SW 1271 (cell line): Measurements from ENCODE around the gene GBX1.

Experiments used
- DNase-seq, 2 experiments: peaks; one replicate each; lab custom pipeline; 2025; lab: John Stamatoyannopoulos, UW

The GBX1 gene

DNA sequence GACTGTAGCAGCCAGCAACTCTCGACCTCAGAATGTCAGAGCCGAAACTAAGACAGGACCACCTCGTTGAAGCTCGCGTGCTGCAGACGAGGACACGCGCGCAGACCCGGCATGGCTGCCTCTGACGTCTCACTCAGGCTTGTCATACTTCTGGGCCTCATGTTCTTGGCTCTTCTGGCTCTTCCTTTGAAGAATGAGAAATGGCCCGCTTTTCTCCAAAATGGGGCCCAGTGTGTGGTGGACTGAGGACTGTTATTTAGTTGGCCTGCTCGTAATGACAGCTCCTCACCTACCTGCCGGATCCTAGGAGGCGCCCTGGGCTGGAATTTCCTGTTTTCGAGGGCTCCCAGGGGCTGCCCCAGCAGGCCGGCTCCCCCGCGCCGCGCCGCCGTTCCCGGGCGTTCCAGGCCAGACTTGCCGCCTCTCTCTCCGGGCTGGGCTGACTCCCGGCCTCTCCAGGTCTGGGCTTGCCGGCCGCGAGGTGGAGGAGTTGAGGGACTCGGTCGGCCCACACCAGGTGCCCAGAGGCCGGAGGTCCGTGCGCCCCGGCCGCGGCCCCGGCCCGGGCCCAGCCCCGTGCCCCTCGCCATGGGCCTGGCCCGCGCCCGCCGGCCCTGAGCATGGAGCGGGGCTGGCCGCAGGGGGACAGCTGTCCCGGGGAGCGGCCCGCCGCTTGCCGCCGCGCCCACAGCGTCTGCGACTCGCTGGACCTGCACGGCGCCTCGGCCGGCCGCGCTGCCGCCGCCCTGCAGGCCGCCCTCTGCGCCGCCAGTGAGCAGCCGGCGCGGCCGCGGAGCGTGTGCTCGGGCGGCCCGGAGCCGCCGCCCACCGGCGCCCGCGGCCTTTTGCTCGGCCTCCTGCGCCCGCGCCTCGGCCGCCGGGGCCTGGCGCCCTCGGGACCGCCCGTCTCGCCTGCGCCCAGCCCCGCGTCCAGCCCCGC, 53.1 kb downstream of the GBX1 start:
- DNase-seq: no peak

- DNase-seq: peak in 1 of 2 experiments; percentile 6
Observed at GRCh38 chr7:151113344-151114150, 53.9 kb downstream of the GBX1 start.

DNA sequence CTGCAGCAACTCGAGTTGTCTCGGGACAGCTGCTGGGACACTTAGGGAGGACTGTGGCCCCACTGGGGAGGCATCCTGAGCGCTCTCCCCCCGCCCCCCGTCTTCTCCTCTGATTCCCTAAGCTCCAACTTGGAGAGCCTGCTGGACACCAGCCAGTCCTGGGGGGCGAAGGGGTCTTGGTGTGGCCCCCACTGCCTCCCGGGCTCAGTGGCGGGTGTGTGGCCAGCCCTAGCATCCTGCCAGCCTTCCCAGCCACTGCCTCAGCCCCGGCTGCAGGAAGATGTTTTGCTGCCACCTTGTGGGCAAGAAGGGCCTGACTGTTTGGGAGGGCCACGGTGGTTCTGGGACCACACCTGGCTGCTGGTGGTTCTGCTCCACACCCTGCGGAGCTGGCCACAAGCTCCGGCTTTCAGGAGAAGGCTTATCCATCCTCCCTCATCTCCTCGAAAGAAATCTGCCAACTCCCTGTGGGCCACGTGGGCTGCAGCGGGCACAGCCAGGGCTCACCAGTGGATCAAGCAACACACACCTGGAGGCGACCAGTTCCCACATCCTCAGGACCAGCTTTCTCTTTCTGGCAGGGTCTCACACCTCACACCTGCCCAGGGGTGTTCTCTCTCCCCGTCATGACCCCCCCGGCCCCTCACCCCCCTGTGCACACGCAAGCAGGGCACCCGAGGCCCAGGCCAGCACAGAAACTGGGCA, 56.4 kb downstream of the GBX1 start:
- peak; percentile 14 to 42 for DNase-seq

GRCh38 chr7:151110236-151110940, 57.1 kb downstream of the GBX1 start:
- DNase-seq: no peak

DNA sequence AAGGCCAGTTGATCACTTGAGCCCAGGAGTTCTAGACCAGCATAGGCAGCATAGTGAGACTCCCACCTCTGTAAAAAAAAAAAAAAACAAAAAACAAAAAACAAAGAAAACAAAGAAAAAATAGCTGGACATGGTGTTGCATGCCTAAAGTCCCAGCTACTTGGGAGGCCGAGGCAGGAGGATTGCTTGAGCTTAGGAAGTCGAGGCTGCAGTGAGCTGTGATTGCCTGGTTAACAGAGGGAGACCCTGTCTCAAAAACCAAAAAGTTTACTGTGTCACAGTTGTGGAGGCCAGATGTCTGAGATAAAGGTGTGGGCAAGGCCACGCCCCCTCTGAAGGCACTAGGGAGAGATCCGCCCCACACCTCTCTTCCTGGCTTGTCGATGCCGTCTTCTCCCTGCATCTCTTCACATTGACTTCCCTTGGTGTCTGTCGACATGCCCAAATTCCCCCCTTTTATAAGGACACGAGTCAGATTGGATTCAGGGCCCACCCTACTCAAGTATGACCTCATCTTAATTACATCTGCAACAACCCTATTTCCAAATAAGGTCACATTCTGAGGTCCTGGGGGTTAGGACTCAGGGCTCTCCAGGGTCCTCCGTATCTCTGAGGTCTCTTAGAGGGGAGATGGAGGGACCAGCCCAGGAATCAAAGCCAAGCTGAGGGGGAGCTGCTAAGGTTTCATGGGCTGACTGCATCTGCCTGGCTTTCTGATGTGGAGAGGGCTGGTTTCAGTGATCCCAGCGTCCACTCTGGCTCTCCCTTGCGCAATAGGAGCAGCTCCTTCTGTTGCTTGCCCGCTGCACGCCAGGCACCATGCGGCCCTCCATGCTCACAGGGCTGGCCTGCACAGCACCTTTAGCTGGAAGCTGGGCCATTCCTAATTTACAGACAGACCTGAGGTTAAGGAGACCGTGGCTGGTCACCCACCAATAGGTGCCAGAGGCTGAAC, 58.1 kb downstream of the GBX1 start:
- DNase-seq: no peak

DNA sequence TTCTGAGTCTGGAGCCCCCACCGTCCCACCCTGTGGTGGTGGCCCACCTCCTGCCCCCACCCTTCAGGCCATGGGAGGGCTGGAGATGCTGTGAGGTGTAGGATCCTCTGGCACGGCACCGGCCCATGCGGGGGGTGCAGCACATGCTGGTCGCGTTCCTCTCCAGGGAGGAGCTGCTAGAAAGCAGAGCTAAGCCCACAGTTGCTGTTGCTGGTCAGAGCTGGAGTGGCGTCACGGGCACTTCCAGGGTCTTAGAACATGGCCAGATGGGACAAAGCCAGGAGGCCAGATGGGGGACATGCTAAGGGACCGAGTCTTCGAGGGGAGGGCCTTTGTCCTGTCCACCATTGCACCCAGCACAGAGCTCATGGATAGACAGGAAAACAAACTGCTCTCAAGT, 59.6 kb downstream of the GBX1 start:
- DNase-seq: no peak

DNA sequence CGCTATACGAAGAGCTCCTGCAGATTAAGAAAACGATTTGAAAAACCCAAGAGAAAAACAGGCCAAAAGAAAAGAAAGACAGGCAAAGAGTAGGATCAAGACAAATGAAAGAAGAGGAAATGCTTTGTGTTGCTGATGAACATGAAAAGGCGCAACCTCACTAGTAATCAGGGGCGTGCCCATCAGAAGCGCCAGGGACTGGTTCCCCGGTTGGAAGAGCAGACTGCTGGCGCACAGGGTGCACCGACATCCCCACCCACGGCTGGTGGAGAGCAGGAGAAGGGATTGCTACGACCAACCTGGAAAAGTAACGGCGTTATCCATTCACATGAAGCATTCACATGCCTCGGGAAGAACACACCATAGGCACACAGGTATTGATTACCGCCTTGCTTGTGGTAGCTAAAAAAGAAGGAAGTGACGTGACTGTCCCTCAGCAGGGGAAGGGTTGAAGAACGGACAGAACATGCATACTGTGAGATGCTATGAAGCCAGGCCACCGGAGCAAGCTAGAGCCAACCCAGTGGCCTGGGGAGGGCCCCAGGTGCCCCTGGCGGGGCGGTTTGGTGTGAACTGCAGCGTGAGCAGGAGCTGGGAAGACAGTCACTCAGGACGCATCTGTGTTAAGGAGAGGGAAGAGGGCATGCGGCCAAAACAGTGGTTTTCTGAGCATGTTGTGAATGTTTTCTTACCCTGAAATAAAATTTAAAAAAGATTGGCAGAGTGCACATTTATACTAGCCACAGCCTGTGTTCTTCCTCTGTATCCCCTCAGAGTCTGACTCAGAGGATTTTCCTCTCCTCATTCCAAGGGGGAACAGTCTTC, 62.9 kb downstream of the GBX1 start:
- DNase-seq: no peak

DNA sequence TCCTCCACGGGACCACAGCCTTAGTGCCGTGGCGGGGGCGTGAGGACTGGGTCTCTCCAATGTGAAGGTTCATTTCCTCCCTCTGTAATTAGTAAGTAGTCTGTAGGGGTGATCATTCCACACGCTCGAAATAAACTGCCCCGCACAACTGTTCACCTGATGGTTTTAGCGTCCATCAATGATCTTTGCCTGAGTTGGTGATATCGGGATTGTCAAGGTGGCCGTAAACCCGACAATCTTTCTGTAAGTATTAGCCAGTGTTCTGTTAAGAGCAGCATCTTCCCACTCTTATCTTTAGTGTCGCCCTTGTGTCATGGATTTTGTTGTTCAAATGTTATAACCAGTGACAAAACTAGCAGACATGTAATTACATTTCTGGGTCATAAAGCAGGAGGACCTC, 63.5 kb downstream of the GBX1 start:
- DNase-seq: no peak

- DNase-seq: no peak
Observed at GRCh38 chr7:151102991-151103390, 64.5 kb downstream of the GBX1 start.

DNA sequence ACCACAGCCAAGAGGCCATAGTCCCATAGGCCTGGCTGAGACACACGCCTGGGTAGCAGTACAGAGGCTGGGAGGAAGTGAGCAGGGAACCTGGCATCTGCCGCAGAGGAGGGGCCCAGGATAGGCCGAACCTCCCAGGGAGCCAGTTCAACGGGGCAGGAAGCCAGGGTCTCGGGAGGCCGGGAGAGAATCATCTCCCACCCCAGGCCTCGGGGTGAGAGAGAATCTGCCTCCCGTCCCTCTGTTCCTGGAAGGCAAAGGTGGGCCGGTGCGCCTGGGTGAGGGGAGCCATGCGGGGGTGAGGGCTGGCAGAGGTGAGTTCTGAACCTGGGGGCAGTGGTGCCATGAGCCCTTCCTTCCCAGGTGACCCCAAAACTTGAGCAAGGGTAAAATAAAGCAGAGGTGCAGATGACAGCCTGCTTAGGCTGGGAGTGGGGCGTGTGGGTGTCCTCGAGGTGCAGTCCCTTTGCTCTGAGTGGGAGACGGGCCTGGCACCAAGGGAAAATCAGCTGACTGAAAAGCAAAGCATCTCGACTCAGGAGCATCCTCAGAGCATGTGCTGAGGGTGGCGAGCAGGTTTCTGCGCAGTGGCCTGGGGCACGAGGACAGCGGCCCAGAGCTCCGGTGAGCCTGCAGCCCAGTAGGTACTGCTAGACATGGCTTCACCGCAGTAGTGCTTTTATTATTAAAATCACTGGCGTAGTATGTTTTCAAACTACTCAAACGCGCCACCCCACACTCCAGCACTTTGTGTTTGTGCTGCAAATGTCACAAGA, 65.7 kb downstream of the GBX1 start:
- no peak for DNase-seq

DNA sequence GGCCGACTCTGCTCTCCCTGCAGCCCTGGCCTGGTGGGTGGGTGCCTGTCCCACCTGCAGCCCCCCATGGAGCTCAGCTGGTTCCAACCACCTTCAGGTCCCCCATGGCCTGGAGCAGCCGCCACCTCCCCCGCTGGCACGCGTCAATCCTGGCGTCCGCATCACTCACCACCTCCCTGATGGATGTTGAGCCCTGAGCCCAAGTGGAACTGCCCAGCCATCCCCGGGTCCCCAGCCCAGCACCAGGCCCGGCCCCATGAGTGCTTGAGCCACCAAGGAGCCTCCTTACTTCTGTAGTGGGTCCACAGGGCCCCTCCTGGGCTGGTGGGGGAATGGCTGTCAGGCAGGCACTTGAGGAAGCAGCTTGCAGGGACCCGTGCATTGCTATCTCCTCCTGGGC, 66.6 kb downstream of the GBX1 start:
- DNase-seq: no peak

GRCh38 chr7:151099486-151100211, 67.8 kb downstream of the GBX1 start:
- DNase-seq: no peak
